ENCODE data around the gene MAN1C1. TPM values are rescaled to one million over a fixed set of nuclear protein-coding genes. Genes with fewer than 3 reads are reported as not detected.

The MAN1C1 gene
- total and polyA plus RNA-seq, 9 of the 15 experiments (the other 6 are each of a cell fraction or from before 2014, with no cell fraction given) = 0.04 to 0.44 (median 0.10) TPM; not detected in 3

DNA sequence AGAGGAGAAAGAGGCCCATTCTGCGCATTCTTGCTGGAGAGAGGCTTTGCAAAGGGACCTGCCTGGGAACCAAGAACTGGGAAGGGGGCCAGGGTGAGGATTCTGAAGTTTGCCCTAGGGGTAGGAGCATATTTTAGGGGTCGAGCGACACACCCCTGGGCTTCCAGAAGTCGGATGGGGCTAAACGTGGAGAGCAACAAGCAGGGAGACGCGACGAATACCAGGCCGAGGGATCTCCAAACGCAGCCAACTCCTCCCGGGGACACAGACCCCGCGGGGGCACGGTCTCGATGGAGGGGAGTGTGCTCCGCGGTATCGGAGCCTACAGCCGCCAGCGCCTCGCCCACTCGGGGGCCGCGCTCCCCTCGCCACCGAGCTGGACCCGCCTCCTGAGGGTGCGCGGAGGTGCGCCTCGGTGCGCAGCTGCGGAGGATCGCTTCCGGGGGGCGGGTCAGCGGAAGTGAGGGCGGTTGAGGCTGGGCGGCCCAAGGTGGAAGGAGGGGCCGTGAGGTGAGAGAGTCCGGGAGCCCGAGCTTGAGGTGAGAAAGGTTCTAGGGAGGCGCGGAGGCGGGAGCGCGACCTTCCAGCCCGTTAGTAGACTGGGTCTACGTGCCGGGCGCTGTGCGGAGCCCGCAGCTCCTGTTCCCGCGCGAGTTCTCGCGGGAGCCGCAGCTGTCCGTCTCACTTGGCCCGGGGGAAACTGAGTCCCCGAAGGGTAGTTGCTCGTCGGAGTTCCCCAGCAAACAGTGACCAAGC is 203.1 kb downstream of the MAN1C1 start, which contains the start of gene MTFR1L (continued):
- TF ChIP-seq CCNT2 (IDR thresholded peaks at IDR 0.05; ENCODE audit: borderline replicate concordance, extremely low read depth, insufficient read length, low read depth, low read length) (peak; percentile 70), TEAD4 (IDR thresholded peaks at IDR 0.05; ENCODE audit: low read length) (no peak), TEAD4 (CRISPR knock-in tag; IDR thresholded peaks at IDR 0.05; ENCODE audit: borderline replicate concordance) (peak; percentile 66; the same call in 1 of the 2 replicates), LARP7 (IDR thresholded peaks at IDR 0.05) (no peak), ZNF217 (CRISPR knock-in tag; IDR thresholded peaks at IDR 0.05) (no peak), PHB (CRISPR knock-in tag; IDR thresholded peaks at IDR 0.05) (no peak), FOXJ2 (tag; IDR thresholded peaks at IDR 0.05) (no peak), KAT7 (CRISPR knock-in tag; IDR thresholded peaks at IDR 0.05; ENCODE audit: borderline replicate concordance) (peak; percentile 13; the same call in 1 of the 2 replicates), ZKSCAN3 (CRISPR knock-in tag; IDR thresholded peaks at IDR 0.05) (no peak), NFRKB (IDR thresholded peaks at IDR 0.05; ENCODE audit: low read depth) (no peak), HDAC2 (IDR thresholded peaks at IDR 0.05) (no peak; the same call in 1 of the 2 replicates), NCOA2 (IDR thresholded peaks at IDR 0.05; ENCODE audit: partially characterized antibody in 2 of 2) (no peak), BCOR (IDR thresholded peaks at IDR 0.05) (peak; percentile 93), HDAC6 (IDR thresholded peaks at IDR 0.05; ENCODE audit: low read depth, low read length) (no peak)
- TF ChIP-seq, protein P1, sequence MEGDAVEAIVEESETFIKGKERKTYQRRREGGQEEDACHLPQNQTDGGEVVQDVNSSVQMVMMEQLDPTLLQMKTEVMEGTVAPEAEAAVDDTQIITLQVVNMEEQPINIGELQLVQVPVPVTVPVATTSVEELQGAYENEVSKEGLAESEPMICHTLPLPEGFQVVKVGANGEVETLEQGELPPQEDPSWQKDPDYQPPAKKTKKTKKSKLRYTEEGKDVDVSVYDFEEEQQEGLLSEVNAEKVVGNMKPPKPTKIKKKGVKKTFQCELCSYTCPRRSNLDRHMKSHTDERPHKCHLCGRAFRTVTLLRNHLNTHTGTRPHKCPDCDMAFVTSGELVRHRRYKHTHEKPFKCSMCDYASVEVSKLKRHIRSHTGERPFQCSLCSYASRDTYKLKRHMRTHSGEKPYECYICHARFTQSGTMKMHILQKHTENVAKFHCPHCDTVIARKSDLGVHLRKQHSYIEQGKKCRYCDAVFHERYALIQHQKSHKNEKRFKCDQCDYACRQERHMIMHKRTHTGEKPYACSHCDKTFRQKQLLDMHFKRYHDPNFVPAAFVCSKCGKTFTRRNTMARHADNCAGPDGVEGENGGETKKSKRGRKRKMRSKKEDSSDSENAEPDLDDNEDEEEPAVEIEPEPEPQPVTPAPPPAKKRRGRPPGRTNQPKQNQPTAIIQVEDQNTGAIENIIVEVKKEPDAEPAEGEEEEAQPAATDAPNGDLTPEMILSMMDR (IDR thresholded peaks at IDR 0.05 in 2 of 3, conservative IDR thresholded peaks at IDR 0.05 in 1 of 3; ENCODE audit: insufficient read depth in 2 of 3, low read depth in 1 of 3, low read length in 3 of 3) = no peak
- TF ChIP-seq, protein P2, sequence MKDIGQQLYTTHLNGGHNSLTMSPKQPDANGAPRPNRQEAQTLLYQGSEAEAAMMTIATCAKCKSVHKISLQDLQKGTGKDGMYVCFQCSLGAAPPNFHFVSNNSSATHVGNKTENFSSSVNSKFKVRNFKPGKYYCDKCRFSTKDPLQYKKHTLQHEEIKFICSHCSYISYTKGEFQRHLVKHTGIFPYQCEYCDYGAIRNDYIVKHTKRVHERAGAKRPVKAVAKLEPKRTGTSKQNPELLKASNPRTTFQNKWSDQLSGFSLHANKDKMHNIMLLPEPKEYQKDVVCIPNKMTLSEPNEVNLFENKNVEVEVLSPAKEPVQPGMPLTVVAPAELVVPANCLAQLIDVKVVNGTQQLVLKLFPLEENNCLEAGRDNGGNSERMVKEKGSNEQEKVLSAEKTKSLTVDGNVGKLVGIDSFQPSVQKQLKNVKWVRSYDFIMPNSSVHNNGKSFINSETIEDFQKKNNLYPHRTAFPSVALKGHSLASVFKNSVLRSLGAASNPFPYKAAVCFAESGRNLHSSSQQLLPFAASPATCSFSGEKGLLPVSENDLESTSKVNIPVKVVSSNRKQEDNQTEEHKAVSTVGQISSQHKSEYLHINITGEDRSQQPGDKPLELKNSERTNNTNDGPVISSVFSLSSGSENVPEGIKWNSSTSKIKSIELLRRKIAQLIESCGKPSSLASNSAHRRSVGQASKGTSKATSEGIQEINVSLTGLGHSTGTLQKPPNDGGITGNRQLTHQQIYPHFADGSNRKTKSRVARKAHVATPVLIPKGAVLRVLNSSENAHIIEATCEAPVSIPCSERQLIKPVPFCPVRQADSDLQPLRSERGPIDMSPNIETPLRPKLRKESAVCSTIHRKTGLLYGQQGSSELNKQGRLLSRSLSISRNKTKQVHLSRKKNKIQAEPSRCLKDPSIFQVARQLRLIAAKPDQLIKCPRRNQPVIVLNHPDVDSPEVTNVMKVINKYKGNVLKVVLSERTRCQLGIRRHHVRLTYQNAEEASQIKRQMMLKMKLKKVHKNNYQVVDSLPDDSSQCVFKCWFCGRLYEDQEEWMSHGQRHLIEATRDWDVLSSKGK (CRISPR knock-in tag; IDR thresholded peaks at IDR 0.05) = no peak
- TF ChIP-seq, protein P3, sequence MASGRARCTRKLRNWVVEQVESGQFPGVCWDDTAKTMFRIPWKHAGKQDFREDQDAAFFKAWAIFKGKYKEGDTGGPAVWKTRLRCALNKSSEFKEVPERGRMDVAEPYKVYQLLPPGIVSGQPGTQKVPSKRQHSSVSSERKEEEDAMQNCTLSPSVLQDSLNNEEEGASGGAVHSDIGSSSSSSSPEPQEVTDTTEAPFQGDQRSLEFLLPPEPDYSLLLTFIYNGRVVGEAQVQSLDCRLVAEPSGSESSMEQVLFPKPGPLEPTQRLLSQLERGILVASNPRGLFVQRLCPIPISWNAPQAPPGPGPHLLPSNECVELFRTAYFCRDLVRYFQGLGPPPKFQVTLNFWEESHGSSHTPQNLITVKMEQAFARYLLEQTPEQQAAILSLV (tag; IDR thresholded peaks at IDR 0.05) = no peak
